OCI-M2 (cell line): ENCODE data around the gene ROS1.

Experiments used
- DNase-seq: peaks from one replicate; lab custom pipeline; 2025; ENCODE audit not compliant: unreplicated experiment; lab: John Stamatoyannopoulos, UW

The ROS1 gene

GRCh38 chr6:117441824-117442264 lies 16.1 kb upstream of the ROS1 start:
- DNase-seq = no peak

- no peak for DNase-seq
Observed at GRCh38 chr6:117440706-117441525, 15.2 kb upstream of the ROS1 start.

- no peak for DNase-seq
Observed at GRCh38 chr6:117432273-117432672, 6.5 kb upstream of the ROS1 start.

- DNase-seq = no peak
Observed at GRCh38 chr6:117423754-117424153, 2.0 kb downstream of the ROS1 start.

GRCh38 chr6:117418320-117418719 lies 7.4 kb downstream of the ROS1 start:
- DNase-seq = no peak

GRCh38 chr6:117417851-117418250 lies 7.9 kb downstream of the ROS1 start:
- DNase-seq = no peak

GRCh38 chr6:117414770-117415169 lies 11.0 kb downstream of the ROS1 start:
- DNase-seq = no peak

GRCh38 chr6:117411474-117411873 lies 14.3 kb downstream of the ROS1 start:
- DNase-seq = no peak

GRCh38 chr6:117409863-117410262 lies 15.9 kb downstream of the ROS1 start:
- DNase-seq = no peak

GRCh38 chr6:117409420-117409819 lies 16.3 kb downstream of the ROS1 start:
- DNase-seq = no peak

GRCh38 chr6:117404548-117404947 lies 21.2 kb downstream of the ROS1 start:
- no peak for DNase-seq

GRCh38 chr6:117401799-117402198 lies 23.9 kb downstream of the ROS1 start:
- no peak for DNase-seq

GRCh38 chr6:117399924-117400323 lies 25.8 kb downstream of the ROS1 start:
- DNase-seq = no peak

- DNase-seq = no peak
Observed at GRCh38 chr6:117399126-117399525, 26.6 kb downstream of the ROS1 start.

GRCh38 chr6:117397536-117398227 lies 28.1 kb downstream of the ROS1 start:
- DNase-seq = no peak

GRCh38 chr6:117396228-117396627 lies 29.5 kb downstream of the ROS1 start:
- DNase-seq = no peak

- DNase-seq = no peak
Observed at GRCh38 chr6:117395164-117395563, 30.6 kb downstream of the ROS1 start.

- DNase-seq = no peak
Observed at GRCh38 chr6:117393045-117393444, 32.7 kb downstream of the ROS1 start.

GRCh38 chr6:117391874-117392583 lies 33.7 kb downstream of the ROS1 start:
- DNase-seq = no peak

GRCh38 chr6:117389227-117390057 lies 36.3 kb downstream of the ROS1 start:
- no peak for DNase-seq

- DNase-seq = no peak
Observed at GRCh38 chr6:117387454-117387974, 38.2 kb downstream of the ROS1 start.
